HG03095 (cell line): ENCODE results near the gene FAM170A.
A peak's percentile ranks its signal among the peaks of the same experiment; 100 is the strongest.

Experiments used
- ATAC-seq: cut with Tn5 transposase; IDR thresholded peaks from one replicate; pipeline ENCODE4 v1.9.1; 2021; ENCODE audit warnings: moderate library complexity; ENCODE audit not compliant: unreplicated experiment

FAM170A gene

GRCh38 chr5:119629339-119629738 is at the start of gene FAM170A:
Gene FAM170A, plus strand, starts transcription at chr5:119629558. Its CDS starts 211 bp downstream, at chr5:119629769.
- ATAC-seq = no peak

GRCh38 chr5:119582987-119583386 is 46.4 kb upstream of the FAM170A start:
- ATAC-seq = no peak

- ATAC-seq = peak; percentile 84
Observed at GRCh38 chr5:119583684-119584083, 45.7 kb upstream of the FAM170A start.

GRCh38 chr5:119596046-119596445 is 33.3 kb upstream of the FAM170A start:
- ATAC-seq = no peak

- ATAC-seq = no peak
Observed at GRCh38 chr5:119597728-119598298, 31.5 kb upstream of the FAM170A start.

GRCh38 chr5:119613937-119614336 is 15.4 kb upstream of the FAM170A start:
- ATAC-seq = no peak

- ATAC-seq = no peak
Observed at GRCh38 chr5:119614838-119615237, 14.5 kb upstream of the FAM170A start.

GRCh38 chr5:119626086-119626485 is 3.3 kb upstream of the FAM170A start:
- no peak for ATAC-seq

GRCh38 chr5:119630752-119631440 is 1.5 kb downstream of the FAM170A start:
- ATAC-seq = no peak

- ATAC-seq = peak; percentile 51
Observed at GRCh38 chr5:119631660-119632059, 2.3 kb downstream of the FAM170A start.

GRCh38 chr5:119651486-119651885 is 22.1 kb downstream of the FAM170A start:
- no peak for ATAC-seq

GRCh38 chr5:119655061-119655460 is 25.7 kb downstream of the FAM170A start:
- no peak for ATAC-seq

GRCh38 chr5:119656023-119656422 is 26.7 kb downstream of the FAM170A start:
- ATAC-seq = no peak

GRCh38 chr5:119666542-119666941 is 37.2 kb downstream of the FAM170A start:
- no peak for ATAC-seq

GRCh38 chr5:119678351-119679028 is 49.1 kb downstream of the FAM170A start:
- ATAC-seq = no peak

- no peak for ATAC-seq
Observed at GRCh38 chr5:119680080-119680479, 50.7 kb downstream of the FAM170A start.

GRCh38 chr5:119681734-119682133 is 52.4 kb downstream of the FAM170A start:
- ATAC-seq = no peak

- no peak for ATAC-seq
Observed at GRCh38 chr5:119682372-119682771, 53.0 kb downstream of the FAM170A start.
